Activated naive CD4-positive, alpha-beta T cell treated with anti-CD3 and anti-CD28 coated beads for 36 hours (primary cell): Measurements from ENCODE around the gene UHRF1. TPM values are rescaled to one million over a fixed set of nuclear protein-coding genes. Genes with fewer than 3 reads are reported as not detected.
"Not testable (repeated sequence)": the region's sequence is repeated elsewhere in the genome, so short reads cannot be mapped to it uniquely, and the experiment has no call there.

Source experiments
- CTCF ChIA-PET: fragments of 350-600 bp; sonication (Branson Sonifier 250); formaldehyde crosslinking; loops from one replicate; lab custom pipeline; 2021; ENCODE audit warnings: antibody characterized with exemption; lab: Charles Lee
- DNase-seq: peaks from one replicate; pipeline ENCODE4 v3.0.0-alpha.2; 2020
- H3K27ac Mint-ChIP-seq: one replicate; pipeline ENCODE4 v1.8.0; 2021; ENCODE audit warnings: mild to moderate bottlenecking, mixed read lengths
- H3K27me3 Mint-ChIP-seq: one replicate; pipeline ENCODE4 v1.8.0; 2021; ENCODE audit warnings: low read depth, mixed read lengths
- H3K36me3 Mint-ChIP-seq: one replicate; pipeline ENCODE4 v1.8.0; 2021; ENCODE audit warnings: low read depth, mixed read lengths
- H3K4me1 Mint-ChIP-seq: one replicate; pipeline ENCODE4 v1.8.0; 2021; ENCODE audit warnings: low read depth, mixed read lengths
- H3K4me3 Mint-ChIP-seq: one replicate; pipeline ENCODE4 v1.8.0; 2021; ENCODE audit warnings: mild to moderate bottlenecking, moderate library complexity, mixed read lengths
- H3K9me3 Mint-ChIP-seq: one replicate; pipeline ENCODE4 v1.8.0; 2021; ENCODE audit warnings: mixed read lengths
- intact Hi-C: fragments of 100-400 bp; cut with micrococcal nuclease; formaldehyde crosslinking; loops from one replicate; pipeline ENCODE4 v1.15.1; 2023
- total RNA-seq, 2 experiments: library from RNA; stranded (reverse); gene quantifications; one replicate each; pipeline ENCODE4 v1.2.3, GENCODE V29; 2021

UHRF1 gene
- total RNA-seq, 2 experiments from 2014 or later: 129 TPM

DNA sequence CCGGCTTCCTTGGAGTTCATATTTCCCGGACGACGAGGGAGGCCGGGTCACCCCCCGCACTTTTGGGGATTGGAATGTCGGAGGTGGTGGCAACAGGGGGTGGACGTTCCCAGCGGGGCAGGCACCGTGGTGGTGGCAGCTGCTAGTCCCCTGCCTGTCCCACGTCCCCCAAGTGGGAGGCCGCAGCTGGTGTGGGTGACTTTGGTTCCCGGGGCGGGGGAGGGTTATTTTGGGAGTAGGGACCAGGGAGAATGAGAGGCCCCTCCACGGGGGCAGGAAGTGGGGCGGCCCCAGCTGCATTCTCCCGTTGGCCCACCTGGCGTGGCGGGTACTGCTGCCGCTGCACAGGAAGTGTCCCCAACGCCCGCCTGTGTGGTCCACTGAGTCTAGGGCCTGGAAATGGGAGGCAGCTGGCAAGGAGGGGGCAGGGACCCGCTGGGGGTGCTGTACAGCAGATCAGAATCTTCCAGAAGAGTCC lies 30.8 kb upstream of the UHRF1 start:
- peak overlapping the region; percentile 6 for H3K4me3 Mint-ChIP-seq
- intact Hi-C loops: no loop called here
- no peak overlapping the region for H3K27ac Mint-ChIP-seq
- H3K27me3 Mint-ChIP-seq: no peaks in the 10 kb centered on the region
- CTCF ChIA-PET: no interaction called here
- DNase-seq: peak; percentile 31
- peaks cover 6% of the 10 kb centered on the region for H3K4me1 Mint-ChIP-seq
- no peaks in the 10 kb centered on the region for H3K9me3 Mint-ChIP-seq
- no peaks in the 10 kb centered on the region for H3K36me3 Mint-ChIP-seq

DNA sequence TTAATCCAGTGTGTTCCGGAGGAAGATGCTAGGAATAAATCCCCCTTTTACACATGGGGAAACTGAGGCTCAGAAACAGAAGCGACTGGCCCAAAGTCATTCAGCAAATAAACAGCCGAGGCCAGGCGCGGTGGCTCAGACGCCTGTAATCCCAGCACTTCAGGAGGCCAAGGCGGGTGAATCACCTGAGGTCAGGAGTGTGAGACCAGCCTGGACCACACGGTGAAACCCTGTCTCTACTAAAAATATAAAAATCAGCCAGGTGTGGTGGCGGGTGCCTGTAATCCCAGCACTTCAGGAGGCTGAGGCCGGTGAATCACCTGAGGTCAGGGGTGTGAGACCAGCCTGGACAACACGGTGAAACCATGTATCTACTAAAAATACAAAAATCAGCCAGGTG lies 30.3 kb upstream of the UHRF1 start:
- Mint-ChIP-seq H3K4me3 (peak overlapping the region; percentile 6), H3K27me3 (no peaks in the 10 kb centered on the region), H3K9me3 (no peaks in the 10 kb centered on the region), H3K4me1 (peaks cover 6% of the 10 kb centered on the region), H3K27ac (no peak overlapping the region), H3K36me3 (no peaks in the 10 kb centered on the region)
- CTCF ChIA-PET: interaction anchor here (0.6 to 0.9 kb wide), 2 partner anchors 8 to 13 kb away, joined by 3 to 4 read pairs; no protein-coding TSS in a partner anchor
- no peak for DNase-seq
- intact Hi-C loops: no loop called here

DNA sequence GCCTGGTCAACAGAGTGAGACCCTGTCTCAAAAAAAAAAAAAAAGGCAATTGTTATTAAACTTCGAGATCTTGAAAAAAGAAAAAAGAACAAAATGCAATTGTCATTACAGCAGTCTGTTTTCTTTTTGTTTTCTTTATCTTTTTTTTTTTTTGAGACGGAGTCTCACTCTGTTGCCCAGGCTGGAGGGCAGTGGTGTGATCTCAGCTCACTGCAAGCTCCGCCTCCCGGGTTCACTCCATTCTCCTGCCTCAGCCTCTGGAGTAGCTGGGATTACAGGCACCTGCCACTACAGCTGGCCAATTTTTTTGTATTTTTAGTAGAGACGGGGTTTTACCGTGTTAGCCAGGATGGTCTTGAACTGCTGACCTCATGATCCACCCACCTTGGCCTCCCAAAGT lies 26.4 kb upstream of the UHRF1 start:
- H3K4me3 Mint-ChIP-seq: not testable (repeated sequence)

DNA sequence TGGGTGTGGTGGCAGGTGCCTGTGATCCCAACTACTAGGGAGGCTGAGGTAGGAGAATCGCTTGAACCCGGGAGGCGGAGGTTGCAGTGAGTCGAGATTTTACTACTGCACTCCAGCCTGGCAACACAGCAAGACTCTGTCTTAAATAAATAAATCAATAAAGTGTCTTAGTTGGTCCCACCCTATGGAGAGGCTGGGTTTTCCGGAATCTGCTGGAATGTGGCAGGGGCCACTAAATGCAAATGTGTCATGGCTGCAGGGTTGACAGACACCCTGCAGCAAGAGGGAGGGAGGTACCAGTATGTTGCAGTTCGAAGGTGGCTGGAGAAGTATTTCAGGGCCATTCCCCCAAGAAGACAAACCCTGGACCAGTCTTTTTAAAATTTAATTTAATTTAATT lies 24.3 kb upstream of the UHRF1 start:
- intact Hi-C loops, H3K9me3 Mint-ChIP-seq, H3K27ac Mint-ChIP-seq, H3K27me3 Mint-ChIP-seq, H3K36me3 Mint-ChIP-seq, H3K4me1 Mint-ChIP-seq, CTCF ChIA-PET, H3K4me3 Mint-ChIP-seq, DNase-seq: not testable (repeated sequence)

More for the DNA sequence above, 26.4 kb upstream of the UHRF1 start:
- CTCF ChIA-PET: interaction anchor here (0.6 kb wide), 1 partner anchor 9 kb away, joined by 3 read pairs; no protein-coding TSS in a partner anchor
- H3K27me3 Mint-ChIP-seq, DNase-seq, intact Hi-C loops, H3K4me1 Mint-ChIP-seq, H3K36me3 Mint-ChIP-seq, H3K9me3 Mint-ChIP-seq, H3K27ac Mint-ChIP-seq: not testable (repeated sequence)

DNA sequence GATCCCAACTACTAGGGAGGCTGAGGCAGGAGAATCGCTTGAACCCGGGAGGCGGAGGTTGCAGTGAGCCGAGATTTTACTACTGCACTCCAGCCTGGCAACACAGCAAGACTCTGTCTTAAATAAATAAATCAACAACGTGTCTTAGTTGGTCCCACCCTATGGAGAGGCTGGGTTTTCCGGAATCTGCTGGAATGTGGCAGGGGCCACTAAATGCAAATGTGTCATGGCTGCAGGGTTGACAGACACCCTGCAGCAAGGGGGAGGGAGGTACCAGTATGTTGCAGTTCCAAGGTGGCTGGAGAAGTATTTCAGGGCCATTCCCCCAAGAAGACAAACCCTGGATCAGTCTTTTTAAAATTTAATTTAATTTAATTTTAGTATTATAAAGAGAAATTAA lies 21.5 kb upstream of the UHRF1 start:
- CTCF ChIA-PET, H3K36me3 Mint-ChIP-seq, H3K4me3 Mint-ChIP-seq, H3K9me3 Mint-ChIP-seq, intact Hi-C loops, H3K4me1 Mint-ChIP-seq, DNase-seq, H3K27me3 Mint-ChIP-seq, H3K27ac Mint-ChIP-seq: not testable (repeated sequence)

DNA sequence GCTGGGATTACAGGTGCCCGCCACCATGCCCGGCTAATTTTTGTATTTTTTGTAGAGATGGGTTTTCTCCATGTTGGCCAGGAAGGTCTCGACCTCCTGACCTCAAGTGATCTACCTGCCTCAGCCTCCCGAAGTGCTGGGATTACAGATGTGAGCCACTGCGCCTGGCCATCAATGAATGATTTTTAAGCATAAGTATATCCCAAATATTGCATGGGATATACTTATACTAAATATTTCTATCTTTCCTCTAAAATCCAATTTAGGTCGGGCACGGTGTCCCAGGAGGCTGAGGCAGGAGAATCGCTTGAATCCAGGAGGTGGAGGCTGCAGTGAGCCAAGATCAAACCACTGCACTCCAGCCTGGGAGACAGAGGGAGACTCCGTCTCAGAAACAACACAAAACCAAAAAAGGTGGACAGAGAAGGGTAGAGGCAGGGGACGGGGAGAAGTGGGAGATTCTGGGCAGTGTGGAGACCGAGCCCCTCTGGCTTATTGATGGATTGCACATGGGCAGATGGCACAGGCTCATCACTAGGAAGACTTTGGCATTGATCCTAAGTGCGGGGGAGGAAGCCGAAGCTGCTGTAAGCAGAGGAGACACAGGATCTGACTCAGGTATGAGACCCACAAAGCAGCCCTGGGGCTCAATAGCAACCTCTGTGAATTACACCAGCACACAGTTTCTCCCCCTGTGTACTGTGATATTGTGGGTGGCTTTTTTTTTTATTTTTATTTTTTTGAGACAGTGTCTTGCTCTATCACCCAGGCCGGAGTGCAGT lies 20.1 kb upstream of the UHRF1 start:
- intact Hi-C loops: no loop called here
- no peak for DNase-seq
- Mint-ChIP-seq H3K27me3 (no peaks in the 10 kb centered on the region), H3K4me1 (no peaks in the 10 kb centered on the region), H3K36me3 (peaks cover 2% of the 10 kb centered on the region), H3K4me3 (no peak overlapping the region), H3K27ac (no peak overlapping the region), H3K9me3 (no peaks in the 10 kb centered on the region)
- CTCF ChIA-PET: interaction anchor here (0.6 kb wide), 1 partner anchor 25 kb away, joined by 3 read pairs; no protein-coding TSS in a partner anchor

DNA sequence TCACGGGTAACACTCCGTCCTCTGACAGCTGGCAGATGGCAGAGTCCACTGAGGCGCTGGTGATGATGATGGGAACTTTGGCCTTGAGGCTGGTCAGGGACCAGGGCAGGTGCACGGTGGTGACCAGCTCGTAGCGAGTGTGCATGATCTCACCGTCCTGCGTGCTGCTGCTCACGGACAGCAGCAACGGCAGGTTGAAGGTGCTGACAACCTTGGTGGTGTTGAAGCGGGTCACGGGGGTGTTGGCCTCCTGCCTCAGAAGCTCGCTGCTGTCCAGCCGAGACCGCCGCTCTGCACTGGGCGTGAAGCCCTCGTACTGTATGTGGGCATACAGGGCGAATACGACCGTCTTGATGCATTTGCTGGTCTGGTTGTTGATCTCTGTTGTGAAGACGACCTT lies 18.2 kb upstream of the UHRF1 start:
- intact Hi-C loops: no loop called here
- Mint-ChIP-seq H3K9me3 (no peaks in the 10 kb centered on the region), H3K4me3 (no peak overlapping the region), H3K27me3 (no peaks in the 10 kb centered on the region), H3K4me1 (peaks cover 2% of the 10 kb centered on the region), H3K27ac (no peak overlapping the region), H3K36me3 (peaks cover 2% of the 10 kb centered on the region)
- CTCF ChIA-PET: no interaction called here
- no peak for DNase-seq

DNA sequence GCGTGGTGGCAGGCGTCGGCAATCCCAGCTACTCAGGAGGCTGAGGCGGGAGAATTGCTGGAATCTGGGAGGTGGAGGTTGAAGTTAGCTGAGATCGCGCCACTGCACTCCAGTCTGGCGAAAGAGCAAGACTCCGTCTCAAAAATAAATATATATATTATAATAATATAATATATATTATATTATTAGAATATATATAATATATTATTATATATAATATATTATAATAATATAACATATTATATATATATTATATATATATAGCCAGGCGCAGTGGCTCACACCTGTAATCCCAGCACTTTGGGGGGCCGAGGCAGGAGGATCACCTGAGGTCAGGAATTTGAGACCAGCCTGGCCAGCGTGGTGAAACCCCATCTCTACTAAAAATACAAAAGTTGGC lies 16.3 kb upstream of the UHRF1 start:
- H3K27me3 Mint-ChIP-seq, DNase-seq, H3K4me3 Mint-ChIP-seq, H3K4me1 Mint-ChIP-seq, CTCF ChIA-PET, intact Hi-C loops, H3K27ac Mint-ChIP-seq, H3K9me3 Mint-ChIP-seq, H3K36me3 Mint-ChIP-seq: not testable (repeated sequence)

DNA sequence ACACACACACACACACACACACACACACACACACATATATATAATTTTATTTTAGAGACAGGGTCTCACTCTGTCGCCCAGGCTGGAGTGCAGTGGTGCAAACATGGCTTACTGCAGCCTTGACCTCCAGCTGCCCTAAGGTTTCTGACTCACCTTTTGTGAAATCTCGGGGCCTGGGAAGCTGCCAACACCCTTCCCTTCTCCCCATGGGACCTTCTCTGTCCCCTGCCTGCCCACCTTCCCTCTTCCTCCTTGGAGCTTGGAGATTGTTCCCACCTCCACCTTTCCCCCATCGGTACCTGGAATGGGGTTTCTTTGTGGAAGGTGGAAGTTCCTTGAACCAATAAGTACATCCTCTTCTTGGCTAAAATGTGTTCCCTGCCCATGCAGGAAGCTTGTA lies 12.9 kb upstream of the UHRF1 start:
- Mint-ChIP-seq H3K27ac (no peak overlapping the region), H3K4me3 (no peak overlapping the region), H3K36me3 (no peaks in the 10 kb centered on the region), H3K27me3 (no peaks in the 10 kb centered on the region), H3K9me3 (no peaks in the 10 kb centered on the region), H3K4me1 (peaks cover 2% of the 10 kb centered on the region)
- no peak for DNase-seq
- intact Hi-C loops: no loop called here
- CTCF ChIA-PET: no interaction called here

DNA sequence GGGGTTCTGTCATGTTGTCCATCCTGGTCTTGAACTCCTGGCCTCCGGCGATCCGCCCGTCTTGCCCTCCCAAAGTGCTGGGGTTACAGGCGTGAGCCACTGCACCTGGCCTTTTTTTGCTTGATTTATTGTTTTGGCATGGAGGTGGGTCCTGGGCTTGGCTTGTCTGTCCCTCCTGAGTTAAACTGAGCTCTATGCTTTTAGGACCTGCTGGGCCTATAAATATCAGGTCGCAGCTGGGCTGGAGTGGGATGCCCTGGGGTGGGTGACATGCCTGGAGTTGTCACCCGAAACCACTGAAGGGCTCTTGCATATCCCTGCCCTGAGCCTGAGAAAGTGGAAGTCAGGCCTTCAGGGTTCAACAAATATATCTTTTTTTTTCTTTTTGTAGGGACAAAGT lies 12.2 kb upstream of the UHRF1 start:
- intact Hi-C loops: no loop called here
- Mint-ChIP-seq H3K36me3 (no peaks in the 10 kb centered on the region), H3K4me3 (no peak overlapping the region), H3K27ac (no peak overlapping the region), H3K27me3 (no peaks in the 10 kb centered on the region), H3K4me1 (peaks cover 2% of the 10 kb centered on the region), H3K9me3 (no peaks in the 10 kb centered on the region)
- DNase-seq: no peak
- CTCF ChIA-PET: interaction anchor here (0.9 kb wide), 1 partner anchor 46 kb away, joined by 3 read pairs; no protein-coding TSS in a partner anchor

DNA sequence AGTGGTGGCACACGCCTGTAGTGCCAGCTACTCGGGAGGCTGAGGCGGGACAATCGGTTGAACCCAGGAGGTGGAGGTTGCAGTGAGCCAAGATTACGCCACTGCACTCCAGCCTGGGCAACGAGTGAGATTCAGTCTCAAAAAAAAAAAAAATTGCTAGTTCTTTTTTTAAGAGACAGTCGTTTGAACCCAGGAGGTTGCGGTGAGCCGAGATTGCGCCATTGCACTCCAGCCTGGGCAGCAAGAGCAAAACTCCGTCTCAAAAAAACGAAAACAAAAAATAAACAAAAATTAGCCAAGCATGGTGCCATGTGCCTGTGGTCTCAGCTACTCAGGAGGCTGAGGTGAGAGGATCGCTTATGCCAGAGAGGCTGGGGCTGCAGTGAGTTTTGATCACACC lies 8.4 kb upstream of the UHRF1 start:
- CTCF ChIA-PET, intact Hi-C loops, H3K27me3 Mint-ChIP-seq, H3K27ac Mint-ChIP-seq, H3K4me3 Mint-ChIP-seq, H3K36me3 Mint-ChIP-seq, DNase-seq, H3K4me1 Mint-ChIP-seq, H3K9me3 Mint-ChIP-seq: not testable (repeated sequence)

DNA sequence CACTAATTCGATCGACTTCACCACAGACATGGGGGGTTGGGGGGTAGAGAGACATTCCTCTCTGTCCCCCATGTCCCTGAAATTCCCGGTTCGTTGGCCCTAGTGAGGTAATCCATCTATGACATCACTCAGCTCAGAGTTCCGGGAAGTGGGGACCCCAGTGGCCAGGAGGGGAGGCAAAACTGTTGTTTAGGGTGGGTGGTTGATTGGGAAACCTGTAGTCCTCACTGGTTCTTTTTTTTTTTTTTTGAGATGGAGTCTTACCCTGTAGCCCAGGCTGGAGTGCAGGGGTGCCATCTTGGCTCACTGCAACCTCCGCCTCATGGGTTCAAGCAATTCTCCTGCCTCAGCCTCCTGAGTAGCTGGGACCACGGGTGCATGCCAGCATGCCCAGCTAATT lies 6.5 kb upstream of the UHRF1 start, which contains the start of gene ARRDC5:
TSS of gene ARRDC5 (minus strand) at position 101 of the 400 bp plus-strand sequence. CDS start at position 30, 71 bp downstream.
- Mint-ChIP-seq H3K36me3 (no peaks in the 10 kb centered on the region), H3K9me3 (no peaks in the 10 kb centered on the region), H3K4me1 (peaks cover 2% of the 10 kb centered on the region), H3K4me3 (no peak within 1 kb of the TSS), H3K27me3 (no peaks in the 10 kb centered on the region), H3K27ac (no peak within 1 kb of the TSS)
- intact Hi-C loops: no loop called here
- DNase-seq: no peak
- CTCF ChIA-PET: no interaction called here

DNA sequence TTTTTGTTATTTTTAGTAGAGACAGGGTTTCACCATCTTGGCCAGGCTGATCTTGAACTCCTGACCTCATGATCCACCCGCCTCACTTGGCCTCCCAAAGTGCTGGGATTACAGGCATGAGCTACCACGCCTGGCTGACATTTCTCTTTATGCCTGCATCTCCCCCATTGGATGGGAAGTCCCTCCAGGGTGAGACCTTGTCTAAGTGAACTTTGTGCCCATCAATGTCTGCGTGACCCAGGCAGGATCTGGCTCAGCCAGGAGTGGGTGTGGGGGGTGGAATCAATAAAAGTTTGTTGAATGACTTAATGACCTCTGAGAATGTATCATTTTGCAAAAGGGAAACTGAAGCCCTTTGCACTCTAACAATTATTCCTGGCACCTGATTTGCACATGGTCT lies 4.8 kb upstream of the UHRF1 start:
- Mint-ChIP-seq H3K4me3 (no peak overlapping the region), H3K27me3 (no peaks in the 10 kb centered on the region), H3K9me3 (no peaks in the 10 kb centered on the region), H3K4me1 (peaks cover 14% of the 10 kb centered on the region), H3K36me3 (no peaks in the 10 kb centered on the region), H3K27ac (no peak overlapping the region)
- DNase-seq: no peak
- CTCF ChIA-PET: interaction anchor here (1.2 kb wide), 1 partner anchor 8 kb away, joined by 3 read pairs; no protein-coding TSS in a partner anchor
- intact Hi-C loops: no loop called here
